OCI-LY7 (cell line): ENCODE results near the gene HSPB7. TPM values are rescaled to one million over a fixed set of nuclear protein-coding genes. Genes with fewer than 3 reads are reported as not detected.

Source experiments
- BruUV-seq: library from RNA; stranded (reverse); fragments of 400-500 nt; replicated peaks from 2 replicates; lab custom pipeline; 2021; lab: Mats Ljungman, UMichigan
- CTCF ChIA-PET: fragments of 300-600 bp; sonication (Branson Sonifier 250); formaldehyde crosslinking; loops from one replicate; lab custom pipeline; 2022; ENCODE audit warnings: antibody characterized with exemption; ENCODE audit not compliant: unreplicated experiment; lab: Charles Lee
- POLR2A ChIA-PET: fragments of 300-600 bp; sonication (Branson Sonifier 250); formaldehyde crosslinking; loops from one replicate; lab custom pipeline; 2022; ENCODE audit warnings: antibody characterized with exemption; lab: Charles Lee
- DNase-seq: peaks from one replicate; pipeline ENCODE4 v3.0.0-alpha.2; 2015; ENCODE audit warnings: low spot score
- H2AFZ ChIP-seq: fragments of 200-600 bp; sonication (generic), shearing (Covaris generic); 2 replicates; pipeline ENCODE4 v1.6.1; 2014; ENCODE audit warnings: mild to moderate bottlenecking, antibody characterized with exemption, low read length, moderate library complexity
- H3K27ac ChIP-seq: fragments of 200-600 bp; sonication (generic); 2 replicates; pipeline ENCODE4 v1.5.1; 2014; ENCODE audit warnings: mixed run types, low read depth, mild to moderate bottlenecking, moderate library complexity, low read length, inconsistent platforms; ENCODE audit not compliant: poor library complexity, severe bottlenecking
- H3K36me3 ChIP-seq: fragments of 200-600 bp; sonication (generic); 2 replicates; pipeline ENCODE4 v1.6.1; 2014; ENCODE audit warnings: mild to moderate bottlenecking, antibody characterized with exemption, low read length, moderate library complexity, mixed read lengths; ENCODE audit not compliant: insufficient read depth
- H3K4me1 ChIP-seq: fragments of 200-600 bp; sonication (generic); 2 replicates; pipeline ENCODE4 v1.5.1; 2014; ENCODE audit warnings: mild to moderate bottlenecking, low read length; ENCODE audit not compliant: insufficient read depth, poor library complexity, severe bottlenecking
- H3K4me2 ChIP-seq: fragments of 200-600 bp; sonication (generic); 2 replicates; pipeline ENCODE4 v1.6.1; 2014; ENCODE audit warnings: mild to moderate bottlenecking, low read length
- H3K4me3 ChIP-seq: fragments of 200-600 bp; sonication (generic); 2 replicates; pipeline ENCODE4 v1.5.1; 2014; ENCODE audit warnings: mild to moderate bottlenecking, low read depth, low read length; ENCODE audit not compliant: poor library complexity, severe bottlenecking
- H3K79me2 ChIP-seq: fragments of 200-600 bp; sonication (generic); 2 replicates; pipeline ENCODE4 v1.6.1; 2016; ENCODE audit warnings: low read depth, mild to moderate bottlenecking, low read length, moderate library complexity, mixed read lengths; ENCODE audit not compliant: insufficient read depth
- H3K9me2 ChIP-seq: fragments of 200-600 bp; sonication (generic); 2 replicates; pipeline ENCODE4 v1.6.1; 2016; ENCODE audit warnings: mild to moderate bottlenecking, low read length, mixed read lengths; ENCODE audit not compliant: insufficient read depth
- H3K9me3 ChIP-seq: fragments of 200-600 bp; sonication (generic); 2 replicates; pipeline ENCODE4 v1.6.1; 2014; ENCODE audit warnings: mild to moderate bottlenecking, mixed run types, low read length, mixed read lengths
- H4K20me1 ChIP-seq: fragments of 200-600 bp; sonication (generic); 2 replicates; pipeline ENCODE4 v1.6.1; 2014; ENCODE audit warnings: mild to moderate bottlenecking, antibody characterized with exemption, low read length, moderate library complexity, mixed read lengths; ENCODE audit not compliant: insufficient read depth
- CTCF ChIP-seq: fragments of 200-600 bp; sonication (generic); conservative IDR thresholded peaks from 2 replicates; pipeline ENCODE4 v1.5.1; 2014; ENCODE audit warnings: mild to moderate bottlenecking, antibody characterized with exemption, low read length, moderate library complexity, mixed read lengths
- EZH2phosphoT487 ChIP-seq: fragments of 200-600 bp; sonication (generic); IDR thresholded peaks from 2 replicates; pipeline ENCODE4 v1.6.1; 2018; ENCODE audit warnings: low read depth, borderline replicate concordance, mild to moderate bottlenecking, mixed run types, antibody characterized with exemption, low read length, moderate library complexity, mixed read lengths
- intact Hi-C: fragments of 100-400 bp; cut with micrococcal nuclease; formaldehyde crosslinking; loops from one replicate; pipeline ENCODE4 v1.10.0; 2022; ENCODE audit not compliant: unreplicated experiment
- total RNA-seq, 2 experiments: library from RNA; depleted of rRNA in 1 of 2; stranded (reverse); fragments of >200 nt in 1 of 2; shearing (Covaris generic) in 1 of 2; gene quantifications; 2 replicates each; pipeline ENCODE4 v1.2.3, GENCODE V29; 2014 to 2022

Gene HSPB7
- total RNA-seq, 2 experiments from 2014 or later = not detected

- CTCF ChIA-PET = no interaction called here
- no peak for TF ChIP-seq EZH2phosphoT487
Measured at GRCh38 chr1:16018749-16019643, 1.2 kb upstream of the HSPB7 start.

GRCh38 chr1:16018308-16018707 is 465 bp upstream of the HSPB7 start:
- Histone ChIP-seq H4K20me1 (no peaks in the 10 kb centered on the region), H3K36me3 (no peaks in the 10 kb centered on the region), H3K4me1 (peaks cover 11% of the 10 kb centered on the region), H3K4me2 (no peak overlapping the region), H3K9me2 (no peaks in the 10 kb centered on the region), H2AFZ (no peak overlapping the region), H3K4me3 (no peak overlapping the region), H3K9me3 (no peaks in the 10 kb centered on the region), H3K79me2 (no peaks in the 10 kb centered on the region), H3K27ac (no peak overlapping the region)
- ChIA-PET CTCF (no interaction called here), POLR2A (no interaction called here)
- no TSS peak for BruUV-seq
- TF ChIP-seq CTCF = no peak
- no peak for TF ChIP-seq EZH2phosphoT487
- intact Hi-C loops = no loop called here
- DNase-seq = no peak

More at GRCh38 chr1:16018749-16019643, 1.2 kb upstream of the HSPB7 start:
- H3K27ac ChIP-seq = no peak overlapping the region
- H2AFZ ChIP-seq = no peak overlapping the region
- intact Hi-C loops = no loop called here
- no peak overlapping the region for H3K4me3 ChIP-seq
- H3K9me3 ChIP-seq = no peaks in the 10 kb centered on the region
- H3K36me3 ChIP-seq = no peaks in the 10 kb centered on the region
- DNase-seq = no peak
- no peaks in the 10 kb centered on the region for H3K9me2 ChIP-seq
- peaks cover 9% of the 10 kb centered on the region for H3K4me1 ChIP-seq
- H3K4me2 ChIP-seq = no peak overlapping the region
- H3K79me2 ChIP-seq = no peaks in the 10 kb centered on the region
- no peaks in the 10 kb centered on the region for H4K20me1 ChIP-seq
- POLR2A ChIA-PET = no interaction called here
- BruUV-seq = no TSS peak

- H3K9me3 ChIP-seq = no peaks in the 10 kb centered on the region
- H3K4me2 ChIP-seq = no peak overlapping the region
- H3K36me3 ChIP-seq = no peaks in the 10 kb centered on the region
- H2AFZ ChIP-seq = no peak overlapping the region
- no peaks in the 10 kb centered on the region for H3K79me2 ChIP-seq
- H4K20me1 ChIP-seq = no peaks in the 10 kb centered on the region
- no peak for DNase-seq
- ChIA-PET CTCF (no interaction called here), POLR2A (no interaction called here)
- no peaks in the 10 kb centered on the region for H3K9me2 ChIP-seq
- no TSS peak for BruUV-seq
- TF ChIP-seq CTCF (no peak), EZH2phosphoT487 (no peak)
- H3K4me1 ChIP-seq = peaks cover 21% of the 10 kb centered on the region
- intact Hi-C loops = no loop called here
- H3K4me3 ChIP-seq = no peak overlapping the region
- no peak overlapping the region for H3K27ac ChIP-seq
Measured at GRCh38 chr1:16017076-16017460, 775 bp downstream of the HSPB7 start.
